ENCODE data around the gene CDC14A. TPM values are rescaled to one million over a fixed set of nuclear protein-coding genes. Genes with fewer than 3 reads are reported as not detected.

Gene CDC14A
- total and polyA plus RNA-seq, 2 of the 8 experiments (the other 6 are each of a cell fraction or from before 2014, with no cell fraction given): 3.2 to 8.9 TPM

GRCh38 chr1:100449477-100449876 is 97.2 kb downstream of the CDC14A start:
- ChIA-PET CTCF (ENCODE audit: partially characterized antibody) (no interaction called here), POLR2A (ENCODE audit: partially characterized antibody) (interaction anchor here (1.6 kb wide), 1 partner anchor 10 kb away, joined by 4 read pairs; no protein-coding TSS in a partner anchor)
- Histone ChIP-seq H2BK15ac (ENCODE audit: low read length) (no peak overlapping the region), H3K9ac (replicated peaks in 1 of 4; ENCODE audit: extremely low read depth in 1 of 4, low read depth in 3 of 4, low read length in 3 of 4) (no peak overlapping the region), H2AK5ac (ENCODE audit: low read depth, low read length) (no peak overlapping the region), H2AFZ (ENCODE audit: low read length) (no peak overlapping the region), H3K4ac (replicated peaks; ENCODE audit: insufficient read length, low read depth, low read length) (no peak overlapping the region), H3K4me3 (ENCODE audit: extremely low read depth in 1 of 4, insufficient read depth in 2 of 4, low read depth in 3 of 4, low read length in 4 of 4) (no peak overlapping the region), H3K4me1 (replicated peaks in 1 of 4; ENCODE audit: control insufficient read depth in 3 of 4, insufficient read depth in 4 of 4, low read length in 3 of 4) (no peaks in the 10 kb centered on the region), H4K91ac (replicated peaks; ENCODE audit: insufficient read length, low read length) (no peak overlapping the region), H3K79me2 (ENCODE audit: control insufficient read depth in 1 of 2, insufficient read depth in 2 of 2, low read length in 2 of 2) (no peaks in the 10 kb centered on the region), H3K23me2 (ENCODE audit: low read depth, low read length) (no peaks in the 10 kb centered on the region), H3K36me3 (ENCODE audit: control insufficient read depth in 2 of 4, insufficient read depth in 4 of 4, low read length in 3 of 4) (no peaks in the 10 kb centered on the region), H3K9me3 (ENCODE audit: insufficient read depth in 2 of 2, low read depth in 1 of 2, low read length in 1 of 2) (no peaks in the 10 kb centered on the region), H4K5ac (ENCODE audit: insufficient read length, low read depth, low read length) (no peak overlapping the region), H2BK12ac (ENCODE audit: low read depth, low read length) (no peak overlapping the region), H2BK20ac (ENCODE audit: low read length) (no peak overlapping the region), H3K27me3 (replicated peaks in 1 of 4; ENCODE audit: control insufficient read depth in 3 of 4, extremely low read depth in 1 of 4, insufficient read depth in 3 of 4, low read length in 3 of 4) (no peaks in the 10 kb centered on the region), H3K27ac (ENCODE audit: low read depth, low read length) (no peak overlapping the region), H3K79me1 (ENCODE audit: low read depth, low read length) (no peaks in the 10 kb centered on the region), H4K8ac (ENCODE audit: extremely low read depth, insufficient read depth, low read length) (no peak overlapping the region), H2BK120ac (replicated peaks; ENCODE audit: low read depth, low read length) (no peak overlapping the region), H3K23ac (ENCODE audit: insufficient read length) (no peak overlapping the region), H3K14ac (ENCODE audit: insufficient read length) (no peak overlapping the region), H3K56ac (replicated peaks; ENCODE audit: insufficient read length, low read depth, low read length) (no peak overlapping the region), H3K18ac (ENCODE audit: extremely low read depth, low read length) (no peak overlapping the region), H3K4me2 (ENCODE audit: insufficient read depth in 1 of 2, low read depth in 2 of 2, low read length in 2 of 2) (no peak overlapping the region), H2BK5ac (ENCODE audit: low read depth, low read length) (no peak overlapping the region), H4K20me1 (replicated peaks in 1 of 2; ENCODE audit: control insufficient read depth in 1 of 2, insufficient read depth in 2 of 2, low read length in 2 of 2) (no peaks in the 10 kb centered on the region)
- TF ChIP-seq BRCA1 (IDR thresholded peaks at IDR 0.05; ENCODE audit: low read depth, low read length): no peak
- no peak for TF ChIP-seq BCL11A (IDR thresholded peaks at IDR 0.05; ENCODE audit: low read depth in 2 of 2, low read length in 2 of 2)
- no peak for TF ChIP-seq POU5F1 (IDR thresholded peaks at IDR 0.05; ENCODE audit: low read depth, low read length)
- no peak for TF ChIP-seq TAF7 (optimal IDR thresholded peaks at IDR 0.05; ENCODE audit: borderline replicate concordance, low read depth, low read length)
- TF ChIP-seq ATF3 (IDR thresholded peaks at IDR 0.05; ENCODE audit: insufficient read depth, low read depth, low read length): no peak
- no peak for TF ChIP-seq POLR2A (IDR thresholded peaks at IDR 0.05; ENCODE audit: control extremely low read depth in 1 of 2, low read depth in 2 of 2, low read length in 2 of 2)
- no peak for TF ChIP-seq GABPA (IDR thresholded peaks at IDR 0.05; ENCODE audit: borderline replicate concordance, insufficient read depth, low read length)
- TF ChIP-seq CTBP2 (IDR thresholded peaks at IDR 0.05; ENCODE audit: borderline replicate concordance, insufficient read depth, insufficient read length, low read length): no peak
- no peak for TF ChIP-seq YY1 (IDR thresholded peaks at IDR 0.05; ENCODE audit: low read depth, low read length)
- TF ChIP-seq TEAD4 (IDR thresholded peaks at IDR 0.05; ENCODE audit: low read depth, low read length): no peak
- TF ChIP-seq SP4 (IDR thresholded peaks at IDR 0.05; ENCODE audit: low read length): no peak
- TF ChIP-seq JUN (IDR thresholded peaks at IDR 0.05; ENCODE audit: low read depth, low read length): no peak
- TF ChIP-seq ASH2L (IDR thresholded peaks at IDR 0.05; ENCODE audit: low read length): no peak
- DNase-seq (ENCODE audit: low read depth in 1 of 2, low spot score in 2 of 2) (no peak), FAIRE-seq (no peak)
- 89% methylated on average over 4 of the region's 4 CpGs; no CpG with 5 or more reads in 1 of the 2 experiments for WGBS, 2 experiments (ENCODE audit: extremely low coverage in 1 of 2, insufficient coverage in 1 of 2, insufficient read length in 1 of 2, insufficient replicate concordance in 2 of 2, low coverage in 1 of 2, low lambda C conversion rate in 2 of 2, missing lambda C conversion rate in 1 of 2)

Measured in H1 (cell line).